Esophagus muscularis mucosa (tissue), 4 donors: Measurements from ENCODE around the gene PLK3. TPM values are rescaled to one million over a fixed set of nuclear protein-coding genes. Genes with fewer than 3 reads are reported as not detected.

Experiments used
- DNase-seq: peaks from one replicate; pipeline ENCODE4 v3.0.0-alpha.2; 2017; ENCODE audit errors: extremely low spot score
- H3K27ac ChIP-seq, 4 donors: fragments of 200-600 bp; sonication (generic); replicated peaks in 1 of 4; 1 replicate in 3 of 4; 2 replicates in 1 of 4; pipeline ENCODE4 v1.5.1; 2016 to 2019; ENCODE audit warnings: mild to moderate bottlenecking in 1 of 4
- H3K27me3 ChIP-seq, 4 donors: fragments of 200-600 bp; sonication (generic); one replicate each; pipeline versions ENCODE4 v1.5.1 to v1.6.0; 2016 to 2019
- H3K36me3 ChIP-seq, 4 donors: fragments of 200-600 bp; sonication (generic); one replicate each; pipeline ENCODE4 v1.5.1; 2016 to 2019
- H3K4me1 ChIP-seq, 4 donors: fragments of 200-600 bp; sonication (generic); one replicate each; pipeline ENCODE4 v1.5.1; 2016 to 2019
- H3K4me3 ChIP-seq, 4 donors: fragments of 200-600 bp; sonication (generic); 1 replicate in 2 of 4; 2 replicates in 2 of 4; pipeline ENCODE4 v1.5.1; 2016 to 2019; ENCODE audit warnings: mild to moderate bottlenecking in 4 of 4, moderate library complexity in 1 of 4
- H3K9me3 ChIP-seq, 4 donors: fragments of 200-600 bp; sonication (generic); 1 replicate in 3 of 4; 2 replicates in 1 of 4; pipeline ENCODE4 v1.5.1; 2016 to 2019
- EP300 ChIP-seq: sonication (generic); formaldehyde crosslinking; IDR thresholded peaks from one replicate; pipeline ENCODE4 v1.6.1; 2017; ENCODE audit warnings: antibody characterized with exemption
- POLR2A ChIP-seq: fragments of 450-650 bp; IDR thresholded peaks from one replicate; pipeline ENCODE4 v1.6.1; 2017; ENCODE audit warnings: antibody characterized with exemption, moderate library complexity, mild to moderate bottlenecking, low read depth
- POLR2AphosphoS5 ChIP-seq, 2 donors: sonication (generic); formaldehyde crosslinking; IDR thresholded peaks; one replicate each; pipeline ENCODE4 v1.6.1; 2017; ENCODE audit warnings: antibody characterized with exemption in 2 of 2
- WGBS: methylation state at CpG from one replicate; pipeline ENCODE4 v1.1.5; 2018; 5-methylcytosine and 5-hydroxymethylcytosine counted together
- intact Hi-C: fragments of 100-400 bp; cut with DNase I; formaldehyde crosslinking; loops from one replicate; pipeline ENCODE4 v1.15.1; 2023
- total RNA-seq, 4 donors: library from RNA; depleted of rRNA; stranded (reverse); fragments of >200 nt; gene quantifications; one replicate each; pipeline versions ENCODE4 v1.1.0 to v1.2.1, GENCODE V29; 2016
- TF ChIP-seq, protein P1 (sequence below), 3 experiments: fragments of 200-600 bp in 2 of 3; fragments of 450-650 bp in 1 of 3; sonication (generic) in 2 of 3; IDR thresholded peaks; one replicate each; pipeline ENCODE4 v1.5.1; 2017 to 2019; ENCODE audit warnings: antibody characterized with exemption in 3 of 3, mild to moderate bottlenecking in 2 of 3, moderate library complexity in 1 of 3

The PLK3 gene
- total RNA-seq, 4 donors from 2014 or later, result 7.9 to 46.4 (median 10.5) TPM

DNA sequence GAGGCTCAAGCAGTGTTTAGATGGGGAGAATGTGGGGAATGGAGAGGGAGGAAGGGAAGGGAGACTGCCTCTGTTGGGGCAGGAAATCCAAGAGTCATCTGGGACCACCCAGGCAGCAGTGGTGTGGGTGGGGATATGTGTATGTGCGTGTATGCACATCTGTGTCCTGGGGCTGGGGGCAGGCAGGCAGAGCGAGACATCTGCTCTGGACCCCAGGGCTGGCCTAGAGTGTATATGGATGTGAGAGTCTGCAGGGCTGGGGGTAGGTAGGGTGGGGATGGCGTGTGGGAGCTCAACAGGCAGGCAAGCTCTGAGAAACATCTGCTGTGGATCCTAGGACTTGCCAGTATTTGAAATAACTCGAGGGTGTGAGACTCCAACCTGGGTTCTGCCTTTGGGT lies 39.4 kb downstream of the PLK3 start:
- no peak overlapping the region for H3K27ac ChIP-seq
- H3K4me3 ChIP-seq, result no peak overlapping the region
- no peaks in the 10 kb centered on the region for H3K36me3 ChIP-seq
- peaks cover 9 to 31% (median 24%) of the 10 kb centered on the region in 4 donors for H3K4me1 ChIP-seq
- DNase-seq, result no peak
- no peak for TF ChIP-seq EP300
- H3K9me3 ChIP-seq, result no peaks in the 10 kb centered on the region
- WGBS, result 59% methylated on average over 4 of the region's 4 CpGs
- no peaks in the 10 kb centered on the region for H3K27me3 ChIP-seq
- intact Hi-C loops, result loop anchor here (5.0 to 10.0 kb wide), 4 partner anchors 42 to 465 kb away; partner anchors contain the start of gene EIF2B3

DNA sequence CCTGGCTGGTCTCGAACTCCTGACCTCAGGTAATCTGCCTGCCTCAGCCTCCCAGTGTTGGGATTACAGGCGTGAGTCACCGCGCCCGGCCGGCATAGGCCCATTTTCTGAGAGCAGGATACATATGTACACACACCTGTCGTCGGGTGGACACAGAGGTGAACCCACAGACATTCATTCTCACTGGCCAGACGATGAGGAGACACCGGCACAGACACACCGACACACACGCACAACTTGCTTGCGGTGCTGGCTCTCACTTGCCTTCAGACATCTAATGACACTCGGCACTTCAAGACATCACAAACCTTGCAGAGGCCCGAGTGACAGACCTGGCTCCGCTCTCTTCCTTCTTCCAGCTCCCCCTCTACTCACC lies 42.3 kb downstream of the PLK3 start:
- H3K4me1 ChIP-seq, result peaks cover 9 to 23% (median 16%) of the 10 kb centered on the region in 4 donors
- 34% methylated on average over 13 of the region's 16 CpGs for WGBS
- H3K27ac ChIP-seq, result peak overlapping the region; percentile 65 to 79 (median 76)
- intact Hi-C loops, result no loop called here
- H3K27me3 ChIP-seq, result no peaks in the 10 kb centered on the region
- no peak for TF ChIP-seq POLR2AphosphoS5 (IDR thresholded peaks at IDR 0.05)
- H3K9me3 ChIP-seq, result no peaks in the 10 kb centered on the region
- DNase-seq, result no peak
- H3K36me3 ChIP-seq, result no peaks in the 10 kb centered on the region
- H3K4me3 ChIP-seq, result peak overlapping the region; percentile 58 to 76 (median 62)

DNA sequence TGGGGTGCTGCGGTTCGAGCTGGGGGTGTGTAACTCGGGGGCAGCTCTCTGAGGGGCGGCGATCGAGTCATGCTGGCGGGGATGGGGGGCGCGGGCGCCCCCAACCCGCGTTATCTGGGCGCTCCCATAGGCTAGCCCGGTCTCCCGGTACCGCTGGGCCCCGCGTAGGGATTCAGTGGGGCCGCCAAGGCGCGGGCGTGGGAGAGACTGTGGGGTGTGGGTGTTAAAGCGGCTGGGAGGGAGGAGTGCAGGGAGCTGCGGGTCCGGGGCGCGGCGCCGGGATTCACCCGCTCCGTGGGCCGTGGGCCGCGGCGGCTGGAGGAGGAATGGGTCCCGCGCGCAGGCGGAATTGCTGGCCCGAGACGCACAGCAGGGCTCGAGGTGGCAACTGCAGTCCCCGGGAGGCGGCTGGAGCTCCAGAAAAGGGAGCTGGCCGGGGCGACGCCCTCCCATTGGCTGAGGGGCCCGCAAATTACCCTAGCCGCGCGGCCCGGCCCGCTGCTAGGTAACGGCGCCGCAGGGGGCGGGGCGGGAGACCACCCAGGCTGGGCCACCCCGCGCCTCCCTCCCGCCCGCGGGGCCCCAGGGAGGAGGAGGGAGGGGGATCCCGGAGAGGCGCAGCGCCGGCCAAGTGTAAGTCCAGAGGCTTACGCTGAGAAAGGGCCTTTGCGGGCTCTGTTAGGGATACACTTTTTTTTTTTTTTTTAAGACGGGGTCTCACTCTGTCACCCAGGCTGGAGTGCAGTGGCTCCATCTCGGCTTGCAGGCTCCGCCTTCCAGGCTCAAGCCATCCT lies 42.9 kb downstream of the PLK3 start, which contains the start of gene PTCH2:
Gene PTCH2, minus strand, starts transcription at position 392 of the 794 bp plus-strand sequence. Its CDS starts 321 bp downstream, at position 71.
- TF ChIP-seq, protein P1, sequence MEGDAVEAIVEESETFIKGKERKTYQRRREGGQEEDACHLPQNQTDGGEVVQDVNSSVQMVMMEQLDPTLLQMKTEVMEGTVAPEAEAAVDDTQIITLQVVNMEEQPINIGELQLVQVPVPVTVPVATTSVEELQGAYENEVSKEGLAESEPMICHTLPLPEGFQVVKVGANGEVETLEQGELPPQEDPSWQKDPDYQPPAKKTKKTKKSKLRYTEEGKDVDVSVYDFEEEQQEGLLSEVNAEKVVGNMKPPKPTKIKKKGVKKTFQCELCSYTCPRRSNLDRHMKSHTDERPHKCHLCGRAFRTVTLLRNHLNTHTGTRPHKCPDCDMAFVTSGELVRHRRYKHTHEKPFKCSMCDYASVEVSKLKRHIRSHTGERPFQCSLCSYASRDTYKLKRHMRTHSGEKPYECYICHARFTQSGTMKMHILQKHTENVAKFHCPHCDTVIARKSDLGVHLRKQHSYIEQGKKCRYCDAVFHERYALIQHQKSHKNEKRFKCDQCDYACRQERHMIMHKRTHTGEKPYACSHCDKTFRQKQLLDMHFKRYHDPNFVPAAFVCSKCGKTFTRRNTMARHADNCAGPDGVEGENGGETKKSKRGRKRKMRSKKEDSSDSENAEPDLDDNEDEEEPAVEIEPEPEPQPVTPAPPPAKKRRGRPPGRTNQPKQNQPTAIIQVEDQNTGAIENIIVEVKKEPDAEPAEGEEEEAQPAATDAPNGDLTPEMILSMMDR (IDR thresholded peaks at IDR 0.05), result peak in 1 of 3 experiments; percentile 3
- TF ChIP-seq POLR2AphosphoS5 (IDR thresholded peaks at IDR 0.05), result peak; percentile 65 to 67
- no peak for TF ChIP-seq POLR2A
- TF ChIP-seq EP300, result no peak
- H3K9me3 ChIP-seq, result no peaks in the 10 kb centered on the region
- no peak for DNase-seq
- 3% methylated on average over 31 of the region's 72 CpGs for WGBS
- H3K4me3 ChIP-seq, result peak within 1 kb of the TSS; percentile 58 to 76 (median 62)
- H3K27me3 ChIP-seq, result no peaks in the 10 kb centered on the region
- no peaks in the 10 kb centered on the region for H3K36me3 ChIP-seq
- intact Hi-C loops, result no loop called here
- peaks cover 9 to 23% (median 16%) of the 10 kb centered on the region in 4 donors for H3K4me1 ChIP-seq
- H3K27ac ChIP-seq, result peak within 1 kb of the TSS; percentile 65 to 79 (median 76)

DNA sequence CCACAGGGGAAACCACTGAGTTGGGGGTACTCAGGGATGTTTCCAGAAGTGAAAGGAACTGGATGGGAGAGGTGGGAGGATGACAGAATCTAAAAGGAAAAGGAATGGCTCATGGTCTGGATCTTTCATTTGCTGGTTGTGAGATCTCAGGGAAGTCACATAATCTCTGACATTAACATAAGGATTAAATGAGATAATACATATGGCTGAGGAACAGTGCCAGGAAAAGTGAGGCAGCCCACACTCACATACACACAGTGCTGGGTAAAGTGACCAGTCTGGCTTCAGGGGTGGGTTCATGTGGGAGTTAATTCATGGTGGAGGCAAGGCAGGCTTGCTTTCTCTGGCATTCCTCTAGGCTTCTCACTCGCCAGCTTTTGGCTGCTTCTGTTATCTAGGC lies 46.8 kb downstream of the PLK3 start:
- H3K4me3 ChIP-seq, result no peak overlapping the region
- peaks cover 0 to 17% (median 9%) of the 10 kb centered on the region in 4 donors for H3K36me3 ChIP-seq
- intact Hi-C loops, result no loop called here
- H3K27ac ChIP-seq, result no peak overlapping the region
- H3K27me3 ChIP-seq, result no peaks in the 10 kb centered on the region
- H3K9me3 ChIP-seq, result no peaks in the 10 kb centered on the region
- peaks cover 12 to 29% (median 22%) of the 10 kb centered on the region in 4 donors for H3K4me1 ChIP-seq
- WGBS, result 92% methylated on average over 1 of the region's 1 CpG
- TF ChIP-seq EP300, result no peak
- TF ChIP-seq POLR2AphosphoS5 (IDR thresholded peaks at IDR 0.05), result no peak
- TF ChIP-seq POLR2A, result no peak
- TF ChIP-seq, protein P1 (IDR thresholded peaks at IDR 0.05), result no peak
- no peak for DNase-seq

DNA sequence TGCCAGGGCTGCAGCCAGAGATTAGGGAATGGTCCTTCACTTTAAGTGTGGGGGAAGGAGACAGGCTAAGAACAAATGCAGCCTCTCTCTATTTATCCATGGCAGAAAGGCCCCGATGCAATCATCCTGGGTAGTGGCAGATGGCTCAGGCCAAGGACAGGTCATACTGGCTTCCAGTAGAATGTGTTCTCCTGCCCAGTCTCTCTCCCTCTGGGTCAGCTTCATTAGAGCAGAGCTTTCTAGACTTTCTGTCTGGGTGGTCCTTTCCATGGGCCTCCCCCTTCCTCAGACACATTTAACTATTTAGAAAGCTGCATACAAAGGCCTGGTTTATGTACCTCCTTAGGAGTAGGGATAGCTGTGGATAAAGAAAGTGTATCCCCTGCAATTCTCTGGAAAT lies 47.7 kb downstream of the PLK3 start:
- Histone ChIP-seq H3K27me3 (no peaks in the 10 kb centered on the region), H3K4me1 (peaks cover 9 to 25% (median 15%) of the 10 kb centered on the region in 4 donors), H3K27ac (no peak overlapping the region), H3K4me3 (no peak overlapping the region), H3K36me3 (peaks cover 0 to 17% (median 9%) of the 10 kb centered on the region in 4 donors), H3K9me3 (no peaks in the 10 kb centered on the region)
- intact Hi-C loops, result no loop called here
- WGBS, result 89% methylated on average over 1 of the region's 1 CpG
- TF ChIP-seq POLR2AphosphoS5 (IDR thresholded peaks at IDR 0.05) (no peak), EP300 (no peak), POLR2A (no peak)
- TF ChIP-seq, protein P1 (IDR thresholded peaks at IDR 0.05), result no peak
- no peak for DNase-seq
